PC-9 (cell line): Measurements from ENCODE around the gene C14orf39. TPM values are rescaled to one million over a fixed set of nuclear protein-coding genes. Genes with fewer than 3 reads are reported as not detected.
"Not testable (repeated sequence)": the region's sequence is repeated elsewhere in the genome, so short reads cannot be mapped to it uniquely, and the experiment has no call there.

ENCODE experiments used
- BruUV-seq: library from RNA; stranded (reverse); fragments of 400-500 nt; replicated peaks from 2 replicates; lab custom pipeline; 2021; lab: Mats Ljungman, UMichigan
- CTCF ChIA-PET: fragments of 300-600 bp; sonication (Branson Sonifier 250); formaldehyde crosslinking; loops from one replicate; lab custom pipeline; 2022; ENCODE audit warnings: antibody characterized with exemption; lab: Charles Lee
- POLR2A ChIA-PET: fragments of 300-600 bp; sonication (Branson Sonifier 250); formaldehyde crosslinking; loops from one replicate; lab custom pipeline; 2022; ENCODE audit warnings: antibody characterized with exemption; ENCODE audit not compliant: unreplicated experiment; lab: Charles Lee
- DNase-seq, 2 experiments: peaks; one replicate each; pipeline versions ENCODE4 v3.0.0 to v3.0.0-alpha.2; 2015 to 2022; ENCODE audit warnings: mixed read lengths in 1 of 2
- H2AFZ ChIP-seq: fragments of 200-600 bp; sonication (generic); 2 replicates; pipeline ENCODE4 v1.8.1; 2017; ENCODE audit warnings: antibody characterized with exemption
- H3F3A ChIP-seq: fragments of 200-600 bp; sonication (generic); 2 replicates; pipeline ENCODE4 v1.8.1; 2017; ENCODE audit warnings: antibody characterized with exemption, mild to moderate bottlenecking, low read depth; ENCODE audit not compliant: insufficient read depth
- H3K27ac ChIP-seq: fragments of 200-600 bp; sonication (generic); 2 replicates; pipeline ENCODE4 v1.6.1; 2016; ENCODE audit warnings: mixed run types
- H3K27me3 ChIP-seq: fragments of 200-600 bp; sonication (generic); 2 replicates; pipeline ENCODE4 v1.6.1; 2016; ENCODE audit warnings: low read depth, mixed run types; ENCODE audit not compliant: insufficient read depth
- H3K36me3 ChIP-seq: fragments of 200-600 bp; sonication (generic); 2 replicates; pipeline ENCODE4 v1.6.1; 2016; ENCODE audit warnings: low read depth, mixed run types
- H3K4me1 ChIP-seq: fragments of 200-600 bp; sonication (generic); replicated peaks from 2 replicates; pipeline ENCODE4 v1.6.1; 2016; ENCODE audit warnings: mixed run types; ENCODE audit not compliant: insufficient read depth
- H3K4me2 ChIP-seq: fragments of 200-600 bp; sonication (generic); 2 replicates; pipeline ENCODE4 v1.6.1; 2017; ENCODE audit warnings: mixed run types
- H3K4me3 ChIP-seq: fragments of 200-600 bp; sonication (generic); 2 replicates; pipeline ENCODE4 v1.6.1; 2016; ENCODE audit warnings: mixed run types
- H3K79me2 ChIP-seq: fragments of 200-600 bp; sonication (generic); 2 replicates; pipeline ENCODE4 v1.6.1; 2017; ENCODE audit warnings: low read depth, mixed run types
- H3K9me2 ChIP-seq: fragments of 200-600 bp; sonication (generic); 2 replicates; pipeline ENCODE4 v1.8.1; 2017; ENCODE audit warnings: mild to moderate bottlenecking; ENCODE audit not compliant: insufficient read depth
- H3K9me3 ChIP-seq: fragments of 200-600 bp; sonication (generic); 2 replicates; pipeline ENCODE4 v1.8.1; 2016; ENCODE audit warnings: low read depth; ENCODE audit not compliant: insufficient read depth
- H4K20me1 ChIP-seq: fragments of 200-600 bp; sonication (generic); 2 replicates; pipeline ENCODE4 v1.8.1; 2017; ENCODE audit not compliant: insufficient read depth
- EZH2 ChIP-seq: fragments of 200-600 bp; sonication (generic); IDR thresholded peaks from 2 replicates; pipeline ENCODE4 v1.8.0; 2017; ENCODE audit warnings: antibody characterized with exemption, low read depth
- intact Hi-C: fragments of 100-400 bp; cut with micrococcal nuclease; formaldehyde crosslinking; loops from one replicate; pipeline ENCODE4 v1.10.0; 2022; ENCODE audit not compliant: unreplicated experiment
- total RNA-seq: library from RNA; stranded (reverse); gene quantifications from 2 replicates; pipeline ENCODE4 v1.2.3, GENCODE V29; 2021
- TF ChIP-seq, protein P1 (sequence below): fragments of 200-600 bp; sonication (generic); conservative IDR thresholded peaks from 2 replicates; pipeline ENCODE4 v1.6.1; 2017; ENCODE audit warnings: mixed run types, antibody characterized with exemption, mild to moderate bottlenecking, moderate library complexity

Gene C14orf39
- total RNA-seq, 1 experiment from 2014 or later = not detected

- intact Hi-C loops = no loop called here
- no peak overlapping the region for H3K27ac ChIP-seq
- H3K4me3 ChIP-seq = no peak overlapping the region
- H4K20me1 ChIP-seq = no peaks in the 10 kb centered on the region
- H3K36me3 ChIP-seq = no peaks in the 10 kb centered on the region
- BruUV-seq = no TSS peak
- no peak overlapping the region for H3K4me2 ChIP-seq
- ChIA-PET CTCF (no interaction called here), POLR2A (no interaction called here)
- TF ChIP-seq EZH2 = no peak
- TF ChIP-seq, protein P1, sequence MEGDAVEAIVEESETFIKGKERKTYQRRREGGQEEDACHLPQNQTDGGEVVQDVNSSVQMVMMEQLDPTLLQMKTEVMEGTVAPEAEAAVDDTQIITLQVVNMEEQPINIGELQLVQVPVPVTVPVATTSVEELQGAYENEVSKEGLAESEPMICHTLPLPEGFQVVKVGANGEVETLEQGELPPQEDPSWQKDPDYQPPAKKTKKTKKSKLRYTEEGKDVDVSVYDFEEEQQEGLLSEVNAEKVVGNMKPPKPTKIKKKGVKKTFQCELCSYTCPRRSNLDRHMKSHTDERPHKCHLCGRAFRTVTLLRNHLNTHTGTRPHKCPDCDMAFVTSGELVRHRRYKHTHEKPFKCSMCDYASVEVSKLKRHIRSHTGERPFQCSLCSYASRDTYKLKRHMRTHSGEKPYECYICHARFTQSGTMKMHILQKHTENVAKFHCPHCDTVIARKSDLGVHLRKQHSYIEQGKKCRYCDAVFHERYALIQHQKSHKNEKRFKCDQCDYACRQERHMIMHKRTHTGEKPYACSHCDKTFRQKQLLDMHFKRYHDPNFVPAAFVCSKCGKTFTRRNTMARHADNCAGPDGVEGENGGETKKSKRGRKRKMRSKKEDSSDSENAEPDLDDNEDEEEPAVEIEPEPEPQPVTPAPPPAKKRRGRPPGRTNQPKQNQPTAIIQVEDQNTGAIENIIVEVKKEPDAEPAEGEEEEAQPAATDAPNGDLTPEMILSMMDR = no peak
- no peaks in the 10 kb centered on the region for H3K4me1 ChIP-seq
- no peaks in the 10 kb centered on the region for H3K9me3 ChIP-seq
- no peak overlapping the region for H2AFZ ChIP-seq
- no peaks in the 10 kb centered on the region for H3K9me2 ChIP-seq
- no peaks in the 10 kb centered on the region for H3K79me2 ChIP-seq
- no peaks in the 10 kb centered on the region for H3F3A ChIP-seq
- no peak for DNase-seq
- H3K27me3 ChIP-seq = no peaks in the 10 kb centered on the region
These were observed 55.6 kb downstream of the C14orf39 start for GRCh38 chr14:60430276-60430675.

DNA sequence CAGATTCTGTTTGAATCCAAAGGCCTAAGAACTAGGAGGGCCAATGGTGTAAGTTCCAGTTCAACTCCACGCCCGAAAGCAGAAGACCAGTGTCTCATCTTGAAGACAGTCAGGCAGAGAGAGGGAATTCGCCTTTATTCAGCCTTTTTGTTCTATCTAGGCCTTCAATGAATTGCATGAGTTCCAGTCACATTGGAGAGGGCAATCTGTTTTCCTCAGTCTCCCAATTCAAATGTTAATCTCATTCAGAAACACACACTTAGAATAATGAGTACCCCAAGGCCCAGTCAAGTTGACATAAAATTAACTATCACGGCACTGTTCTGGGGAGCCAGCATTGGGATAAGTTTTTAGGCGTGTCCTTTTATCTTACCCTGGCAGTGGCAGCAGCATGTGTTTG, 65.8 kb downstream of the C14orf39 start:
- Histone ChIP-seq H3F3A (no peaks in the 10 kb centered on the region), H3K27me3 (no peaks in the 10 kb centered on the region), H3K9me2 (no peaks in the 10 kb centered on the region), H3K9me3 (no peaks in the 10 kb centered on the region; the same call in 1 of the 2 replicates), H3K4me2 (no peak overlapping the region), H3K4me3 (no peak overlapping the region), H3K4me1 (no peaks in the 10 kb centered on the region), H3K27ac (no peak overlapping the region), H3K79me2 (no peaks in the 10 kb centered on the region), H2AFZ (no peak overlapping the region), H4K20me1 (no peaks in the 10 kb centered on the region), H3K36me3 (no peaks in the 10 kb centered on the region)
- DNase-seq = no peak
- no TSS peak for BruUV-seq
- POLR2A ChIA-PET = no interaction called here
- CTCF ChIA-PET = no interaction called here
- TF ChIP-seq, protein P1 = no peak
- TF ChIP-seq EZH2 = no peak
- intact Hi-C loops = no loop called here

DNA sequence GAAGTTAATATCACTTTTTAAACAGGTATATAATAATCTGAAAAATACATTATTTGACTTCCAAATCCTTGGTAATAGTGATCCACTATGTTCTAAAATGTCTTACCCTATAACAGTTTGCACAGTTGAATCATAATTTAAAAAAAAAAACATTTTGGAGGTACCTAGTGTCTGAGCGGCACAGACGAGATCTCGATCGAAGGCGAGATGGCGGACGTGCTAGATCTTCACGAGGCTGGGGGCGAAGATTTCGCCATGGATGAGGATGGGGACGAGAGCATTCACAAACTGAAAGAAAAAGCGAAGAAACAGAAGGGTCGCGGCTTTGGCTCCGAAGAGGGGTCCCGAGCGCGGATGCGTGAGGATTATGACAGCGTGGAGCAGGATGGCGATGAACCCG, 88.3 kb downstream of the C14orf39 start:
- H3K4me1 ChIP-seq, H3K9me2 ChIP-seq, H3K36me3 ChIP-seq, BruUV-seq, H2AFZ ChIP-seq, DNase-seq, intact Hi-C loops, H3F3A ChIP-seq, H3K9me3 ChIP-seq, H3K27ac ChIP-seq, H3K27me3 ChIP-seq, POLR2A ChIA-PET, H3K79me2 ChIP-seq, H3K4me3 ChIP-seq, H3K4me2 ChIP-seq, CTCF ChIA-PET, H4K20me1 ChIP-seq: not testable (repeated sequence)

DNA sequence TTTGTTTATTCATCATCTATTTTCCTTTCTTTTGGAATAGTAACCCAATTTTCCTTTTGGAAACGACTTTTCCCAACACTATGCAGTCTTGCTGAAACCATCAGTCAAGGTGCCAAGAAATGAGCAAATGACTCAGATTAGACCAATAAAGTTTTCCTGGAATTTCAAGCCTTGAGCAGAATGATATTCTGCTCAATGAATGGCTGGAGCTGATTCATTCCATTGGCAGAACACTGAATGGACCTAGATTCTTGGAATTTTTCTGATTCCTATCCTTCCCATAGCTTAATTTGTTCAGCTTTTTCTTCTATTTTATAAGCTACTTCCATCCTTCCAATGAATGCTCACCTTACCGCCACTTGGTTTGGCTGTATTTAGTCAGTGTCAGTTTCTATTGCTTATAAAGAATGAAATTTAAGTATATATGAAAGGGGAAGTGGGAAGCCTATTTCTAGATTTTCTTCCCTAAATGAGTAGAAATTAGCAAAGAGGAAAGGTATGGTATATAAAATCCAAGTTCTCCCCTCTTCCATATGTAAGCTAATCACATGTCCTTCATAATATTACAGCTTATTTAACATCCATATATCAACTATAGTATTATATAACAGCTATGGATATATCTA, 89.0 kb downstream of the C14orf39 start:
- Histone ChIP-seq H3K27ac (no peak overlapping the region), H3K36me3 (no peaks in the 10 kb centered on the region), H3F3A (no peaks in the 10 kb centered on the region), H3K9me2 (no peaks in the 10 kb centered on the region), H4K20me1 (no peaks in the 10 kb centered on the region), H3K27me3 (no peaks in the 10 kb centered on the region), H3K79me2 (no peaks in the 10 kb centered on the region), H3K4me2 (no peak overlapping the region), H3K9me3 (no peaks in the 10 kb centered on the region), H3K4me1 (no peaks in the 10 kb centered on the region), H2AFZ (no peak overlapping the region), H3K4me3 (no peak overlapping the region)
- TF ChIP-seq, protein P1 = no peak
- no peak for TF ChIP-seq EZH2
- CTCF ChIA-PET = no interaction called here
- POLR2A ChIA-PET = no interaction called here
- intact Hi-C loops = no loop called here
- DNase-seq = no peak
- BruUV-seq = no TSS peak
